Sigmoid colon (tissue), 7 donors: ENCODE measurements around the gene ACTL8. TPM values are rescaled to one million over a fixed set of nuclear protein-coding genes. Genes with fewer than 3 reads are reported as not detected.

Source experiments
- DNase-seq: peaks from one replicate; pipeline ENCODE4 v3.0.0-alpha.2; 2019
- H3K27ac ChIP-seq, 4 donors: fragments of 200-600 bp; sonication (generic); one replicate each; pipeline ENCODE4 v1.5.1; 2016 to 2019; ENCODE audit warnings: mild to moderate bottlenecking in 1 of 4
- H3K27me3 ChIP-seq, 3 donors: fragments of 200-600 bp; sonication (generic); one replicate each; pipeline ENCODE4 v1.5.1; 2019; ENCODE audit warnings: mild to moderate bottlenecking in 1 of 3
- H3K36me3 ChIP-seq, 4 donors: fragments of 200-600 bp; sonication (generic); one replicate each; pipeline ENCODE4 v1.5.1; 2016 to 2019
- H3K4me1 ChIP-seq, 4 donors: fragments of 200-600 bp; sonication (generic); one replicate each; pipeline ENCODE4 v1.5.1; 2017 to 2019
- H3K4me3 ChIP-seq, 4 donors: fragments of 200-600 bp; sonication (generic); one replicate each; pipeline ENCODE4 v1.5.1; 2017 to 2019; ENCODE audit warnings: mild to moderate bottlenecking in 2 of 4, moderate library complexity in 1 of 4
- H3K9me3 ChIP-seq, 4 donors: fragments of 200-600 bp in 3 of 4; sonication (generic) in 3 of 4; one replicate each; pipeline versions ENCODE4 v1.5.1 to v1.6.1; 2013 to 2019
- EP300 ChIP-seq, 4 donors: sonication (generic); formaldehyde crosslinking; IDR thresholded peaks; one replicate each; pipeline ENCODE4 v1.6.1; 2017; ENCODE audit warnings: antibody characterized with exemption in 4 of 4
- POLR2A ChIP-seq, 2 donors: fragments of 450-650 bp; IDR thresholded peaks; one replicate each; pipeline ENCODE4 v1.6.1; 2016; ENCODE audit warnings: antibody characterized with exemption in 2 of 2, mild to moderate bottlenecking in 2 of 2, moderate library complexity in 2 of 2
- POLR2AphosphoS5 ChIP-seq, 4 donors: sonication (generic); formaldehyde crosslinking; IDR thresholded peaks; one replicate each; pipeline ENCODE4 v1.6.1; 2017; ENCODE audit warnings: antibody characterized with exemption in 4 of 4
- WGBS, 2 donors: extraction: QIAGEN DNeasy Blood & Tissue Kit; methylation state at CpG; one replicate each; pipeline ENCODE4 v1.1.7; 2013; 5-methylcytosine and 5-hydroxymethylcytosine counted together
- intact Hi-C: fragments of 100-400 bp; cut with DNase I; formaldehyde crosslinking; loops from one replicate; pipeline ENCODE4 v1.15.1; 2023
- polyA plus RNA-seq, 3 donors: library from polyadenylated mRNA; stranded (reverse); fragments of 200-250 nt; gene quantifications; one replicate each; pipeline ENCODE4 v1.2.3, GENCODE V29; 2013
- total RNA-seq, 4 donors: library from RNA; depleted of rRNA; stranded (reverse); fragments of >200 nt; gene quantifications; one replicate each; pipeline ENCODE4 v1.1.0, GENCODE V29; 2016
- TF ChIP-seq, protein P1 (sequence below), 4 experiments: fragments of 450-650 bp in 3 of 4; fragments of 200-600 bp in 1 of 4; IDR thresholded peaks; one replicate each; pipeline ENCODE4 v1.5.1; 2016 to 2019; ENCODE audit warnings: antibody characterized with exemption in 4 of 4, mild to moderate bottlenecking in 3 of 4, moderate library complexity in 2 of 4
- donor health status: healthy with polysubstance abuse.
- donor health status: Bipolar disorder and iron deficiency.
- donor health status: healthy.

The ACTL8 gene
- total and polyA plus RNA-seq, 7 donors: 0.63 TPM; not detected in 6

GRCh38 chr1:17841944-17842343, 86.8 kb downstream of the ACTL8 start:
- intact Hi-C loops: no loop called here
- Histone ChIP-seq H3K9me3 (no peaks in the 10 kb centered on the region), H3K4me1 (no peaks in the 10 kb centered on the region), H3K27me3 (peaks cover 5 to 37% (median 16%) of the 10 kb centered on the region in 3 donors), H3K36me3 (no peaks in the 10 kb centered on the region), H3K4me3 (no peak overlapping the region), H3K27ac (no peak overlapping the region)
- TF ChIP-seq POLR2A (IDR thresholded peaks at IDR 0.05): no peak
- TF ChIP-seq POLR2AphosphoS5 (IDR thresholded peaks at IDR 0.05): no peak
- TF ChIP-seq, protein P1, sequence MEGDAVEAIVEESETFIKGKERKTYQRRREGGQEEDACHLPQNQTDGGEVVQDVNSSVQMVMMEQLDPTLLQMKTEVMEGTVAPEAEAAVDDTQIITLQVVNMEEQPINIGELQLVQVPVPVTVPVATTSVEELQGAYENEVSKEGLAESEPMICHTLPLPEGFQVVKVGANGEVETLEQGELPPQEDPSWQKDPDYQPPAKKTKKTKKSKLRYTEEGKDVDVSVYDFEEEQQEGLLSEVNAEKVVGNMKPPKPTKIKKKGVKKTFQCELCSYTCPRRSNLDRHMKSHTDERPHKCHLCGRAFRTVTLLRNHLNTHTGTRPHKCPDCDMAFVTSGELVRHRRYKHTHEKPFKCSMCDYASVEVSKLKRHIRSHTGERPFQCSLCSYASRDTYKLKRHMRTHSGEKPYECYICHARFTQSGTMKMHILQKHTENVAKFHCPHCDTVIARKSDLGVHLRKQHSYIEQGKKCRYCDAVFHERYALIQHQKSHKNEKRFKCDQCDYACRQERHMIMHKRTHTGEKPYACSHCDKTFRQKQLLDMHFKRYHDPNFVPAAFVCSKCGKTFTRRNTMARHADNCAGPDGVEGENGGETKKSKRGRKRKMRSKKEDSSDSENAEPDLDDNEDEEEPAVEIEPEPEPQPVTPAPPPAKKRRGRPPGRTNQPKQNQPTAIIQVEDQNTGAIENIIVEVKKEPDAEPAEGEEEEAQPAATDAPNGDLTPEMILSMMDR (IDR thresholded peaks at IDR 0.05): no peak
- DNase-seq: no peak
- WGBS, 2 donors: 56 to 78% methylated on average over 2 of the region's 2 CpGs

GRCh38 chr1:17842686-17843085, 87.6 kb downstream of the ACTL8 start:
- H3K27me3 ChIP-seq: peaks cover 5 to 37% (median 13%) of the 10 kb centered on the region in 3 donors

GRCh38 chr1:17844185-17844826, 89.2 kb downstream of the ACTL8 start:
- peaks cover 5 to 37% (median 12%) of the 10 kb centered on the region in 3 donors for H3K27me3 ChIP-seq
- no peak overlapping the region for H3K27ac ChIP-seq
- no peaks in the 10 kb centered on the region for H3K36me3 ChIP-seq
- H3K4me3 ChIP-seq: no peak overlapping the region
- WGBS, 2 donors: 42 to 43% methylated on average over 10 of the region's 10 CpGs
- no peak for TF ChIP-seq POLR2A (IDR thresholded peaks at IDR 0.05)
- TF ChIP-seq, protein P1 (IDR thresholded peaks at IDR 0.05): no peak
- no peak for TF ChIP-seq POLR2AphosphoS5 (IDR thresholded peaks at IDR 0.05)
- TF ChIP-seq EP300 (IDR thresholded peaks at IDR 0.05): no peak
- intact Hi-C loops: no loop called here
- H3K9me3 ChIP-seq: no peaks in the 10 kb centered on the region
- no peaks in the 10 kb centered on the region for H3K4me1 ChIP-seq
- no peak for DNase-seq

More at GRCh38 chr1:17842686-17843085, 87.6 kb downstream of the ACTL8 start:
- H3K27ac ChIP-seq: no peak overlapping the region
- no peaks in the 10 kb centered on the region for H3K9me3 ChIP-seq
- no peak for DNase-seq
- TF ChIP-seq EP300 (IDR thresholded peaks at IDR 0.05) (no peak), POLR2A (IDR thresholded peaks at IDR 0.05) (no peak), POLR2AphosphoS5 (IDR thresholded peaks at IDR 0.05) (no peak)
- TF ChIP-seq, protein P1 (IDR thresholded peaks at IDR 0.05): no peak
- 41 to 63% methylated on average over 5 of the region's 5 CpGs for WGBS, 2 donors
- intact Hi-C loops: no loop called here
- no peaks in the 10 kb centered on the region for H3K4me1 ChIP-seq
- H3K36me3 ChIP-seq: no peaks in the 10 kb centered on the region
- H3K4me3 ChIP-seq: no peak overlapping the region

- 42 to 52% methylated on average over 4 of the region's 4 CpGs for WGBS, 2 donors
- Histone ChIP-seq H3K36me3 (no peaks in the 10 kb centered on the region), H3K27ac (no peak overlapping the region), H3K4me1 (no peaks in the 10 kb centered on the region), H3K9me3 (no peaks in the 10 kb centered on the region), H3K4me3 (no peak overlapping the region), H3K27me3 (peaks cover 5 to 37% (median 12%) of the 10 kb centered on the region in 3 donors)
- TF ChIP-seq, protein P1 (IDR thresholded peaks at IDR 0.05): no peak
- no peak for TF ChIP-seq POLR2AphosphoS5 (IDR thresholded peaks at IDR 0.05)
- no peak for TF ChIP-seq POLR2A (IDR thresholded peaks at IDR 0.05)
- no peak for TF ChIP-seq EP300 (IDR thresholded peaks at IDR 0.05)
- DNase-seq: no peak
- intact Hi-C loops: no loop called here
These were observed 90.5 kb downstream of the ACTL8 start for GRCh38 chr1:17845583-17845982.

DNA sequence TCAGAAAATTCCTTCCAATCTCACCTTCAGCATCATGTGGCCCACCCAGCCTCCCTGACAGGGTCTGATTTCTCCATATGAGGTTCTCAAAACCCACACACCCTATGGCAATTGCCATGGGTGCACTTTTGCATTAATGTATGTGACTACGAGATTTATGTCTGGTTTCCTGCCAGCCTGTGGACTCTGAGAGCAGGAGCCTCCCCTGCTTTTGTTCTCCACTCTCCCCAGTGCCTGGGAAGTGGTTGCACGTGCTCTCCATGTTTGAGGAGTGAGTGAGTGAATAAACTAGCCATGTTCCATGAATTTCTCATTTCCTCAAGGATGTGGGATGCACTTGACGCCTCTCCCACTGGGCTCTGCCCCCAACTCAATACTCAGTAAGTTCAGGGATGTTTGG, 91.2 kb downstream of the ACTL8 start:
- H3K36me3 ChIP-seq: no peaks in the 10 kb centered on the region
- no peak overlapping the region for H3K4me3 ChIP-seq
- WGBS, 2 donors: 34 to 40% methylated on average over 3 of the region's 3 CpGs
- no peaks in the 10 kb centered on the region for H3K4me1 ChIP-seq
- intact Hi-C loops: no loop called here
- peaks cover 5 to 37% (median 12%) of the 10 kb centered on the region in 3 donors for H3K27me3 ChIP-seq
- H3K9me3 ChIP-seq: no peaks in the 10 kb centered on the region
- TF ChIP-seq POLR2AphosphoS5 (IDR thresholded peaks at IDR 0.05) (no peak), POLR2A (IDR thresholded peaks at IDR 0.05) (no peak), EP300 (IDR thresholded peaks at IDR 0.05) (no peak)
- TF ChIP-seq, protein P1 (IDR thresholded peaks at IDR 0.05): no peak
- DNase-seq: no peak
- no peak overlapping the region for H3K27ac ChIP-seq
